OCI-LY7 (cell line): Measurements from ENCODE around the gene ZNF485. TPM values are rescaled to one million over a fixed set of nuclear protein-coding genes. Genes with fewer than 3 reads are reported as not detected.
"Not testable (repeated sequence)": the region's sequence is repeated elsewhere in the genome, so short reads cannot be mapped to it uniquely, and the experiment has no call there.

Experiments
- BruUV-seq: library from RNA; stranded (reverse); fragments of 400-500 nt; replicated peaks from 2 replicates; lab custom pipeline; 2021; lab: Mats Ljungman, UMichigan
- CTCF ChIA-PET: fragments of 300-600 bp; sonication (Branson Sonifier 250); formaldehyde crosslinking; loops from one replicate; lab custom pipeline; 2022; ENCODE audit warnings: antibody characterized with exemption; ENCODE audit not compliant: unreplicated experiment; lab: Charles Lee
- POLR2A ChIA-PET: fragments of 300-600 bp; sonication (Branson Sonifier 250); formaldehyde crosslinking; loops from one replicate; lab custom pipeline; 2022; ENCODE audit warnings: antibody characterized with exemption; lab: Charles Lee
- DNase-seq: peaks from one replicate; pipeline ENCODE4 v3.0.0-alpha.2; 2015; ENCODE audit warnings: low spot score
- H2AFZ ChIP-seq: fragments of 200-600 bp; sonication (generic), shearing (Covaris generic); 2 replicates; pipeline ENCODE4 v1.6.1; 2014; ENCODE audit warnings: mild to moderate bottlenecking, antibody characterized with exemption, low read length, moderate library complexity
- H3K27ac ChIP-seq: fragments of 200-600 bp; sonication (generic); 2 replicates; pipeline ENCODE4 v1.5.1; 2014; ENCODE audit warnings: mixed run types, low read depth, mild to moderate bottlenecking, moderate library complexity, low read length, inconsistent platforms; ENCODE audit not compliant: poor library complexity, severe bottlenecking
- H3K36me3 ChIP-seq: fragments of 200-600 bp; sonication (generic); 2 replicates; pipeline ENCODE4 v1.6.1; 2014; ENCODE audit warnings: mild to moderate bottlenecking, antibody characterized with exemption, low read length, moderate library complexity, mixed read lengths; ENCODE audit not compliant: insufficient read depth
- H3K4me1 ChIP-seq: fragments of 200-600 bp; sonication (generic); 2 replicates; pipeline ENCODE4 v1.5.1; 2014; ENCODE audit warnings: mild to moderate bottlenecking, low read length; ENCODE audit not compliant: insufficient read depth, poor library complexity, severe bottlenecking
- H3K4me2 ChIP-seq: fragments of 200-600 bp; sonication (generic); 2 replicates; pipeline ENCODE4 v1.6.1; 2014; ENCODE audit warnings: mild to moderate bottlenecking, low read length
- H3K4me3 ChIP-seq: fragments of 200-600 bp; sonication (generic); 2 replicates; pipeline ENCODE4 v1.5.1; 2014; ENCODE audit warnings: mild to moderate bottlenecking, low read depth, low read length; ENCODE audit not compliant: poor library complexity, severe bottlenecking
- H3K79me2 ChIP-seq: fragments of 200-600 bp; sonication (generic); 2 replicates; pipeline ENCODE4 v1.6.1; 2016; ENCODE audit warnings: low read depth, mild to moderate bottlenecking, low read length, moderate library complexity, mixed read lengths; ENCODE audit not compliant: insufficient read depth
- H3K9me2 ChIP-seq: fragments of 200-600 bp; sonication (generic); 2 replicates; pipeline ENCODE4 v1.6.1; 2016; ENCODE audit warnings: mild to moderate bottlenecking, low read length, mixed read lengths; ENCODE audit not compliant: insufficient read depth
- H3K9me3 ChIP-seq: fragments of 200-600 bp; sonication (generic); 2 replicates; pipeline ENCODE4 v1.6.1; 2014; ENCODE audit warnings: mild to moderate bottlenecking, mixed run types, low read length, mixed read lengths
- H4K20me1 ChIP-seq: fragments of 200-600 bp; sonication (generic); 2 replicates; pipeline ENCODE4 v1.6.1; 2014; ENCODE audit warnings: mild to moderate bottlenecking, antibody characterized with exemption, low read length, moderate library complexity, mixed read lengths; ENCODE audit not compliant: insufficient read depth
- CTCF ChIP-seq: fragments of 200-600 bp; sonication (generic); conservative IDR thresholded peaks from 2 replicates; pipeline ENCODE4 v1.5.1; 2014; ENCODE audit warnings: mild to moderate bottlenecking, antibody characterized with exemption, low read length, moderate library complexity, mixed read lengths
- EZH2phosphoT487 ChIP-seq: fragments of 200-600 bp; sonication (generic); IDR thresholded peaks from 2 replicates; pipeline ENCODE4 v1.6.1; 2018; ENCODE audit warnings: low read depth, borderline replicate concordance, mild to moderate bottlenecking, mixed run types, antibody characterized with exemption, low read length, moderate library complexity, mixed read lengths
- intact Hi-C: fragments of 100-400 bp; cut with micrococcal nuclease; formaldehyde crosslinking; loops from one replicate; pipeline ENCODE4 v1.10.0; 2022; ENCODE audit not compliant: unreplicated experiment
- total RNA-seq, 2 experiments: library from RNA; depleted of rRNA in 1 of 2; stranded (reverse); fragments of >200 nt in 1 of 2; shearing (Covaris generic) in 1 of 2; gene quantifications; 2 replicates each; pipeline ENCODE4 v1.2.3, GENCODE V29; 2014 to 2022

Gene ZNF485
- total RNA-seq, 2 experiments from 2014 or later = 7.9 to 9.9 TPM

DNA sequence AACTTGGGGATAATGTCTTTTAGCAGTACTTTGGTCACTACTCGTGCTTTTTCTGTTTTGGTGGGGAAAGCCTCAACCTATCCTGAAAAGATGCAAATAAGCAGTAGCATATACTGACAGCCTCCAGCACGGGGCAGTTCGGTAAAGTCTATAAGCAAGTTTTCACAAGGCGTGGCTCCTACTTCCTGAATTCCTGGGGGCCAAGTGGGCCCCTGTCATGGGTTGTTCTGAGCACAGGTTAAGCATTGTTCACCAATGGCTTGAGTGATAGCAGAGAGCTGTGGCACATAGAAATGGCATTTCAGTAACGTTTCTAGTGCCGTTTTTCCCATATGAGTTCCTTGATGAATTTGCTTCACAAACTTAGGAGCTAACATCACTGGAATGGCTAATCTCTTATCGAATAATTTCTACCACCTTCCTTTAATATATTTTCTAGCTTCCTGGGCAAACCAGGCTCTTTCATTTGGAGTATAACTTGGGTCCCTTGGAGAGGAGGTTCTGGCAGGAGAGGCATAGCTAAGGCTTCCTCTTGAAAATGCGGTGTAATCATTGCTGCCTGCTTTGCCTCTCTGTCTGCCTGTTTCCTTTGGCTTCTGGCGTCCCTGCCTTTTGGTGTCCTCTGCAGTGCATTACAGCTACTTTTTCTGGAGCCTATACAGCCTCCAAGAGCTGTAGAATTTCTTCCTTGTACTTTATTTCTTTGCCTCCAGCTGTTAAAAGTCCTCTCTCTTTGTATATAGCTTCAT lies 20.1 kb upstream of the ZNF485 start:
- no peak overlapping the region for H2AFZ ChIP-seq
- CTCF ChIA-PET = no interaction called here
- intact Hi-C loops = no loop called here
- H3K4me3 ChIP-seq = no peak overlapping the region
- BruUV-seq = no TSS peak
- TF ChIP-seq CTCF = no peak
- no peak for TF ChIP-seq EZH2phosphoT487
- no peaks in the 10 kb centered on the region for H4K20me1 ChIP-seq
- DNase-seq = no peak
- no peaks in the 10 kb centered on the region for H3K79me2 ChIP-seq
- POLR2A ChIA-PET = interaction anchor here (0.6 to 1.2 kb wide), 2 partner anchors 46 to 205 kb away, joined by 3 to 4 read pairs; no protein-coding TSS in a partner anchor
- H3K9me3 ChIP-seq = no peaks in the 10 kb centered on the region
- H3K36me3 ChIP-seq = no peaks in the 10 kb centered on the region
- H3K27ac ChIP-seq = no peak overlapping the region
- H3K9me2 ChIP-seq = no peaks in the 10 kb centered on the region
- H3K4me1 ChIP-seq = no peaks in the 10 kb centered on the region
- H3K4me2 ChIP-seq = no peak overlapping the region

DNA sequence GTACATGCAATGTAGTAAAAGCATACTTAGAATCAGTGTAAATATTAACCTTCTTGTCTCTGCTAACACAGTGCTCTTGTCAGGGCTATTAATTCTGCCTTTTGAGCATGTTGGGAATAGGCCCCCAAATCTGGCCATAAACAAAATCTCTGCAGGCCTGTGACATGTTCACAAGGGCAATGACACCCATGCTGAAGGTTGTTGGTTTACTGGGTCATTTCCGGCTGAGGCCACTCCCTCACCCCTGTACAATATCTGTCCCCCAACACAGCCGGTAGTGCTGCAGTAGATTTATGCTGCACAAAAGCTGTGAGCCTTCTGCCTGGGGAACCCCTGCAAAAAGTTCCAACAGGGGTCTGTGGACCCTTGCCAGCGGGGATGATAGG lies 19.5 kb upstream of the ZNF485 start:
- DNase-seq, H3K79me2 ChIP-seq, H2AFZ ChIP-seq, H3K9me3 ChIP-seq, H3K36me3 ChIP-seq, H3K4me3 ChIP-seq, H3K4me1 ChIP-seq, H3K9me2 ChIP-seq, CTCF ChIA-PET, H3K27ac ChIP-seq, H4K20me1 ChIP-seq, intact Hi-C loops, BruUV-seq, H3K4me2 ChIP-seq: not testable (repeated sequence)
- POLR2A ChIA-PET = interaction anchor here (0.6 to 1.2 kb wide), 2 partner anchors 46 to 205 kb away, joined by 3 to 4 read pairs; no protein-coding TSS in a partner anchor

- POLR2A ChIA-PET = interaction anchor here (0.7 to 1.5 kb wide), 2 partner anchors 14 to 20 kb away, joined by 3 to 6 read pairs; partner anchors contain the start of gene ZNF485
- H3K9me3 ChIP-seq = 0 out of 2 replicates have a peak, but pooled peaks cover 5% of the 10 kb centered on the region
- H2AFZ ChIP-seq = no peak overlapping the region
- no peak overlapping the region for H3K4me3 ChIP-seq
- no peak for TF ChIP-seq EZH2phosphoT487
- no peak for TF ChIP-seq CTCF
- H3K27ac ChIP-seq = no peak overlapping the region
- DNase-seq = no peak
- H3K79me2 ChIP-seq = no peaks in the 10 kb centered on the region
- peaks cover 11% of the 10 kb centered on the region for H3K4me1 ChIP-seq
- intact Hi-C loops = no loop called here
- no TSS peak for BruUV-seq
- no peaks in the 10 kb centered on the region for H3K36me3 ChIP-seq
- no peak overlapping the region for H3K4me2 ChIP-seq
- CTCF ChIA-PET = no interaction called here
- H3K9me2 ChIP-seq = no peaks in the 10 kb centered on the region
- no peaks in the 10 kb centered on the region for H4K20me1 ChIP-seq
Observed at GRCh38 chr10:43591303-43591904, 14.8 kb upstream of the ZNF485 start.
